C4-2B (cell line): ENCODE results near the gene ACOXL.

Source experiments
- H3K27ac ChIP-seq: fragments of 450-650 bp; 2 replicates; pipeline ENCODE4 v1.5.1; 2017
- ZFX ChIP-seq: fragments of 450-650 bp; IDR thresholded peaks from 2 replicates; pipeline ENCODE4 v1.6.1; 2017
- TF ChIP-seq, protein P1 (sequence below): fragments of 450-650 bp; conservative IDR thresholded peaks from 2 replicates; pipeline ENCODE4 v1.5.1; 2017; ENCODE audit warnings: mild to moderate bottlenecking

ACOXL gene

DNA sequence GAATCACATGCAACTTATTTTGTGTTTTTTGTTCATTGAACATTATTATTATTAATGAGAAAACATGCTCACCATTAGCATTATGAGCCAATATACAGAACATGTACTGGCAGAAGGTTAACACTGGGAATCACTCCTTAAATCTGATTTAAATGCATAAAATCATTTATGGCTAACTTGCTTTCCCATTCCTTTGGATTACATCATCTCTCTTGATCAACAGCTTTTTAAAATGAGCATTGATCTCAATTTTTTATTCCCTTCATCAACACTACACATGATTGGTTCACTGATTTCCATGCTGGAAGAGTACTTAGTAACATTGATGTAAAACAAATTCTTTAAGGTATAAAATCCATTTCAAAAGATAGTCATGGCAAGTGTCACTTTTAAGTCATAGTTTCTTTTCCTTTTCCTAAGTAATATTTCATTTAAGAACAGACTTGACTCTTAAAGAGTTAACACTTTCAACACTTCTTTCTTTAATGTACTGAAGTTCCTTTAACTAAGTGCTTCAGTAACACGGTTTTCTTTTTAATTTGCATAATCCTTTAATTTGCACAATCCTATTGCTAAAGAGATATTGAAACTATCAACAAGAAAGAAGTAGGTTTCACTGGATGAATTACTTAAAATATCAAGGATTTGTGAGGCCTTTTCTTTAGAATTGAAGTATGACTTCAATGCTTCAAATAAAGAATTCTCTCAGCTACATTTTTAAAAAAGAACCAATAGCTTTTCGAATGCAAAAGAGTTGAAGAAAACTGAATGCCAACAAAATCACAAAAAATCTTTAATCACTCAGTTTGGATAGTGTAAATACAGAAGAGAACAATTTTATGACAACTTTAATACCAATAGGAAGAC lies 29.6 kb upstream of the ACOXL start:
- no peak overlapping the region for H3K27ac ChIP-seq
- no peak for TF ChIP-seq ZFX
- TF ChIP-seq, protein P1, sequence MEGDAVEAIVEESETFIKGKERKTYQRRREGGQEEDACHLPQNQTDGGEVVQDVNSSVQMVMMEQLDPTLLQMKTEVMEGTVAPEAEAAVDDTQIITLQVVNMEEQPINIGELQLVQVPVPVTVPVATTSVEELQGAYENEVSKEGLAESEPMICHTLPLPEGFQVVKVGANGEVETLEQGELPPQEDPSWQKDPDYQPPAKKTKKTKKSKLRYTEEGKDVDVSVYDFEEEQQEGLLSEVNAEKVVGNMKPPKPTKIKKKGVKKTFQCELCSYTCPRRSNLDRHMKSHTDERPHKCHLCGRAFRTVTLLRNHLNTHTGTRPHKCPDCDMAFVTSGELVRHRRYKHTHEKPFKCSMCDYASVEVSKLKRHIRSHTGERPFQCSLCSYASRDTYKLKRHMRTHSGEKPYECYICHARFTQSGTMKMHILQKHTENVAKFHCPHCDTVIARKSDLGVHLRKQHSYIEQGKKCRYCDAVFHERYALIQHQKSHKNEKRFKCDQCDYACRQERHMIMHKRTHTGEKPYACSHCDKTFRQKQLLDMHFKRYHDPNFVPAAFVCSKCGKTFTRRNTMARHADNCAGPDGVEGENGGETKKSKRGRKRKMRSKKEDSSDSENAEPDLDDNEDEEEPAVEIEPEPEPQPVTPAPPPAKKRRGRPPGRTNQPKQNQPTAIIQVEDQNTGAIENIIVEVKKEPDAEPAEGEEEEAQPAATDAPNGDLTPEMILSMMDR = no peak

DNA sequence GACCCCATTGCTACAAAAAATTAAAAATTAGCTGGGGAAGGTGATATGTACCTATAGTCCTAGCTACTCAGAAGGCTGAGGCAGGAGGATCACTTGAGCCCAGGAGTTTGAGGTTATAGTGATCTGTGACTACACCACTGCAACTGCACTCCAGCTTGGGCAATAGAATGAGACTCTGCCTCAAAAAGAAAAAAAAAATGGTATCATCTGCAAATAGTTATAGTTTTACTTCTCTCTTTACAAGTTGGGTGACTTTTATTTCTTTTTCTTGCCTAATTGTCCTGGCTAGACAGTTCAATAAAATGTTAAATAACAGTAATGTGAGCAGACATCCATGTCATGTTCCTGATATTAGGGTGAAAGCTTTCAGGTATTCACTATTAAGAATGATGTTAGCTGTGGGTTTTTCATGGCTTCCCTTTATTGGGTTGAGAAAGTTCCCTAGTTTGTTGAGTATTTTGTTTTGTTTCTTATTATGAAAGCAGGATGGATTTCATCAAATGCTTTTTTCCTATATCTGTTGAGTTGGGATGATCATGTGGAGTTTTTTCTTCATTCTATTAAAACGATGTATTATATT lies 24.9 kb upstream of the ACOXL start:
- H3K27ac ChIP-seq = no peak overlapping the region
- no peak for TF ChIP-seq ZFX
- TF ChIP-seq, protein P1 = no peak

DNA sequence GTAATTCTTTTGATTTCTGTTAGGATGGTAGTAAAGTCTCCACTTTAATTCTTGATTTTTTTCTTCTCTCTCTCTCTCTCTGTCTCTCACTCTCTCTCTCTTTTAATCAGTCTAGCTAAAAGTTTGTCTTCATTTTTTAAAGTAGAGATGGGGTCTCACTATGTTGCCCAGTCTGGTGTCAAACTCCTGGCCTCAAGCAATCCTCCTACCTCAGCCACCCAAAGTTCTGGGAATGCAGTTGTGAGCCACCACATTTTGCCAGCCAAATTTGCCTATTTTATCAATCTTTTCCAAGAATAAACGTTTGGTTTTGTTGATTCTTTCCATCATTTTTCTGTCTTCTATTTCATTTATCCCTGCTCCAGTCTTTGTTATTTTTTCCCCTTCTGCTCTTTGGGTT lies 23.9 kb upstream of the ACOXL start:
- TF ChIP-seq, protein P1 = no peak
- no peak for TF ChIP-seq ZFX
- H3K27ac ChIP-seq = no peak overlapping the region

DNA sequence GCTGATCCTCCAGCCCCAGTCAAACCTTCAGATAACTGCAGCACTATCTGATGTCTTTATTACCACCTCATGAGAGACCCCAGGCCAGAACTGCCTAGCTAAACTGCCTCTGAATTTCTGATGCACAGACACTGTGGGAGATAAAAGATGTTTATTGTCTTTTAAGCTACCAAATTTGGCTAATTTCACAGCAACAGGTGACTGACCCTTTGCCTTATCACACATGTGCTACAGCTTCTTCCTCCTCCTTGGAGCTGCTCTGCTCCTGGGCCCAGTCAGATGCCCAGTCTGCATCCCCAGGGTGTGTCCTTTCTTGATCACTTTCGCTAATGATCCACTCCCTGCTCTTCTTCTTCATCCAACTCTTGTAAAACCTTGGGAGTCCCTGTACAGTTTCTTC lies 19.6 kb upstream of the ACOXL start:
- no peak for TF ChIP-seq ZFX
- TF ChIP-seq, protein P1 = no peak
- no peak overlapping the region for H3K27ac ChIP-seq

DNA sequence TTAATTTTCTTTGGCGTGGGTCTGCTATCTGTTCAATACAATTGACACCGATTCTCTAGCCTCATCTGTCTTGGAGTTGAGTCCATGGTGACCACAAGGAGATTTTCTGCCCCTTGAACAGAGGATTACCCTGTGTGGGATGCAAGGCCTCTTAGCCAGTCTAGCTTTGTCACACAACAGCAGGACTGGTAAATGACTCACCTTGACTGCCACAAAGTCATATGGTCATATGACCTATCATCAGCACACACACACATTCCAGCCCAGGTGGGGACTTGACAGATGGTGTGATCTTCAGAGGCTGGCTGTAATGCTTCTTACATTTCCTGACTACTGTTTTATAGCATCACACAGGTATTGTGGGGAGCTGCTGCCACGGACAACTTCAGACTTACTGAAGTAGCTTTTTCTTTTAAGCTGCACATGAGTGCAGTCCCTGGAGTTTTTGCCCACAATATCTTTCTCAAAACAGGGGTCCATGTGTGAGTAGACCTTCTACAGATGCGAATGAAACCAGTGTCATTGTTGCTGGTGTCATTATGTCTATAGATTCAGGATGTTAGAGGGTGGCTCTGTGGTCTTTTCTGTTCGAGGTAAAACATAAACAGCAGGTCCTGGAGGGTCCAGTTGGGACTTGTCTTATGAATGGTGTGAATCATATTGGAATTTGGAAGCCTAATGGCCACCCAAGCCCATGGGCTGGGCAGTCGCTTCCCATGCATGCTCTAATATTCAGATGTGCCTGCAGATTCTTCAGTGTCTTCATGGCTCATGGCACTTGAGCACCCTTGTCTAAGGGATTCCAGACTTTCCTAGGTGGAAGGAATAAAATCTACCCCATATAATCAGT lies 18.6 kb upstream of the ACOXL start:
- no peak for TF ChIP-seq ZFX
- TF ChIP-seq, protein P1 = no peak
- H3K27ac ChIP-seq = peak overlapping the region; percentile 13; the same call in 1 of the 2 replicates

DNA sequence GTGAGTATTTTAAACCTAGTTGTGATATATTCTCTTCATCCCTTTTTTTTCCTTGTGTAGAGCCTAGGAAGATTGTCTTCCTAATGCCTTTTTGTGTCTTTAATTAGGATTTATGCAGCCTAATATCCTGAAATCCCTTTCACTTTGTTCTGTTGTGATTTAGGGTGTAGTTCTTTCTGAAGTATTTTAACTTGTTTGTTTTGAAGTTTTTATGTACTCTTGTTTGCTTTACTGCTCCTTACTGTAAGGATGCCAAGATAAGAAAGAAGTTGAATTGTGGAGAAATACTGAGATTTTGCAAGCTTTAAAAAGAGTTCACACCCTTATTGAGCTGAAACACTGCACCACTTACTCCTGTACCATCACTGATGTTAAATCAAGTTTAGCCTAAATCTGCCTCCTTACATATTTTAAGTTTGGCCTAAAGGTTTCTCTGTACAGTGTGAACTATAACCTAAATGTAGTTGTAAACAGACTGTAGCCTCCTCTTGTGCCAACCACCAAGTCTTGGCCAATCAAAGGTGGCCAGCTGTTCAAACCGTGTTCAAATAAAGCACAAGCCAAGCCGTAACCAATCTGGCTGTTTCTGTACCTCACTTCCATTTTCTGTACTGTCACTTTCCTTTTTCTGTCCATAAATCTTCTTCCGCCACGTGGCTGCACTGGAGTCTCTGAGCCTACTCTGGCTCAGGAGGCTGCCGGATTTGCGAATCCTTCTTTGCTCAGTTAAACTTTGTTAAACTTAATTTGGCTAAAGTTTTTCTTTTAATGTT lies 17.7 kb upstream of the ACOXL start:
- no peak for TF ChIP-seq ZFX
- TF ChIP-seq, protein P1 = no peak
- peak overlapping the region; percentile 55; the same call in 1 of the 2 replicates for H3K27ac ChIP-seq
